ENCODE results near the gene RAB44.

DNA sequence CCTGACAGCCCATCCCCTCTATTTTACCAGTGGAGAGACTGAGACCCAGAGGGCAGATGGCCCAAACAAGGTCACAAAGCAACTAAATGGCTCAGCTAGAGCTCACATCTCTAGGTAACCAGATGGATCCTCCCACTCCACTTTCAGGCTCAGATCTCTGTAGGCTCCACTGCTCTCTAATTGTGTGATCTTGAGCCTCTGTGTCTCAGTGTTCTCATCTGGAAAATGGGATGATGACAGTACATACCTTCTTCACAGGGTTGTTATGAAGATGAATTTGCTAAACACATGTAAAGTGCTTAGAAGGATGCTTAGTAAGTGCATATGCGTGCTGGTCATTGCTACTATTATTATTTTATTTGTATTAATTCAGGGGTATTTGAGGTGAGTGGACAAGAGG is 40.5 kb downstream of the RAB44 start:
- TF ChIP-seq, protein P1, sequence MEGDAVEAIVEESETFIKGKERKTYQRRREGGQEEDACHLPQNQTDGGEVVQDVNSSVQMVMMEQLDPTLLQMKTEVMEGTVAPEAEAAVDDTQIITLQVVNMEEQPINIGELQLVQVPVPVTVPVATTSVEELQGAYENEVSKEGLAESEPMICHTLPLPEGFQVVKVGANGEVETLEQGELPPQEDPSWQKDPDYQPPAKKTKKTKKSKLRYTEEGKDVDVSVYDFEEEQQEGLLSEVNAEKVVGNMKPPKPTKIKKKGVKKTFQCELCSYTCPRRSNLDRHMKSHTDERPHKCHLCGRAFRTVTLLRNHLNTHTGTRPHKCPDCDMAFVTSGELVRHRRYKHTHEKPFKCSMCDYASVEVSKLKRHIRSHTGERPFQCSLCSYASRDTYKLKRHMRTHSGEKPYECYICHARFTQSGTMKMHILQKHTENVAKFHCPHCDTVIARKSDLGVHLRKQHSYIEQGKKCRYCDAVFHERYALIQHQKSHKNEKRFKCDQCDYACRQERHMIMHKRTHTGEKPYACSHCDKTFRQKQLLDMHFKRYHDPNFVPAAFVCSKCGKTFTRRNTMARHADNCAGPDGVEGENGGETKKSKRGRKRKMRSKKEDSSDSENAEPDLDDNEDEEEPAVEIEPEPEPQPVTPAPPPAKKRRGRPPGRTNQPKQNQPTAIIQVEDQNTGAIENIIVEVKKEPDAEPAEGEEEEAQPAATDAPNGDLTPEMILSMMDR (IDR thresholded peaks at IDR 0.05): no peak
- TF ChIP-seq EZH2 (IDR thresholded peaks at IDR 0.05): no peak
- no peak for TF ChIP-seq EZH2phosphoT487 (IDR thresholded peaks at IDR 0.05)
